COLO668 (cell line): ENCODE measurements around the gene TFEC.
A peak's percentile ranks its signal among the peaks of the same experiment; 100 is the strongest.
"Not testable (repeated sequence)": the region's sequence is repeated elsewhere in the genome, so short reads cannot be mapped to it uniquely, and the experiment has no call there.

ENCODE experiments used
- DNase-seq: peaks from one replicate; lab custom pipeline; 2025; ENCODE audit not compliant: unreplicated experiment; lab: John Stamatoyannopoulos, UW

Gene TFEC, protein sequence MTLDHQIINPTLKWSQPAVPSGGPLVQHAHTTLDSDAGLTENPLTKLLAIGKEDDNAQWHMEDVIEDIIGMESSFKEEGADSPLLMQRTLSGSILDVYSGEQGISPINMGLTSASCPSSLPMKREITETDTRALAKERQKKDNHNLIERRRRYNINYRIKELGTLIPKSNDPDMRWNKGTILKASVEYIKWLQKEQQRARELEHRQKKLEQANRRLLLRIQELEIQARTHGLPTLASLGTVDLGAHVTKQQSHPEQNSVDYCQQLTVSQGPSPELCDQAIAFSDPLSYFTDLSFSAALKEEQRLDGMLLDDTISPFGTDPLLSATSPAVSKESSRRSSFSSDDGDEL

DNA sequence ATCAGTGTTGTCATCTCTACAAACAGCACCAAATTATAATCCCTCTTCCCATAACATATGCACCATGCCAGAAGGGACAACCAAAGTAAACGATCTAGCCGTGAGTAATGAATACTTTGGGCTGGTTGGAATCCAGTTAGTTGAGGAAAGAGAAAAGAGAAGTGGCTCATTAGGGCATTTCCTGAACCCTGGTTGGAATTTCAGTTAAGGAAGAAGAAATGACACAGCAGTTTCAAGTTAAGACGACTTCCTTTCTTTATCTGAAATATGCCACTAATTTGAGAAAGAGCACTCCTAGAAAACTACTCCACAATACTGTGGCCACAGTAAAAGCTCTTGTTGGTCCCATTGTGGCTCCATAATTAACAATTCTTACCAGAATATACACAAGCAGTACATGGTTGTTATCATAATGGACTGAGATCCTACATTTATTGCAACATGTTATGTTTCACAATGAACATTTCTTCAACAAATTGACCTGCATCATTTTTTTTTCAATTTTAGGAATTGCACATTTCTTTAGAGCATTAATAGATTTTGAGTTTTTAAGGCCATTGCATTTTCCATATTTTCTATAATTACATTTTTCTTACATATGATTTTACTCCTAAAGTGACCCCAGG lies at the start of gene TFEC:
Gene TFEC, minus strand, starts transcription at position 113 of the 626 bp plus-strand sequence. CDS start 46,322 bp downstream, outside the sequence.
- DNase-seq, result no peak

DNA sequence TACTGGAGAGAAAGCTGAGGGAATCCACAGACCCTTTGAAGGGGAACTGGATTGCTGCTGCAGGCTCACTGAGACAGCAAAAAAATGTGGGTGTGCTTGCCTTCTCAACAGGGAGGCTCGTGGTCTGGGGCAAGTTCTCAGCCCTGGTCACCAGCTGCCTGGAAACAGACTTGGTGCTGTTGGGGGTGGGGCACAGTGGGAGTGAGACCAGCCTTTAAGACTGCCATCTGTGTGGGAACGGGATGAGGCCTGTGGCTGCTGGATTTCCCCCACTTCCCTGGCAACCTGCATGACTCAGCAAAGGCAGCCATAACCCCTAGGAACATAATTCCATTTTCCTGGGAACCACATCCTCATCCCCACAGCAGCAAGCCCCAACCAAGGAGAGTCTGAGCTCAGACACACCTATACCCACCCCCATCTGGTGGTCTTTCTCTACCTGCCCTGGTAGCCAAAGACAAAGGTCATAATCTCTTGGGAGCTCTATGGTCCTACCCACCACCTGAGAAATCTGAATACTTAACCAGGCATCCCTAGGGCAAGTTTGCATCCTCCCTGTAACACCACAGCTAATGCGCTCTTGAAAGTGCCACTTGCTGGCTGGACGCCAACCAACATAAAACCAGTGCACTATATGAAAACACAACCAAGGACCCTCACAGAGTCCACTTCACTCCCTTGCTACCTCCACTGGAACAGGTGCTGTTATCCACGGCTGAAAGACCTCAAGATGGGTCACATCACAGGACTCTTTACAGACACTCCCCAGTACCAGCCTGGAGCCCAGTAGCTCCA lies 45.0 kb upstream of the TFEC start:
- peak; percentile 15 for DNase-seq

DNA sequence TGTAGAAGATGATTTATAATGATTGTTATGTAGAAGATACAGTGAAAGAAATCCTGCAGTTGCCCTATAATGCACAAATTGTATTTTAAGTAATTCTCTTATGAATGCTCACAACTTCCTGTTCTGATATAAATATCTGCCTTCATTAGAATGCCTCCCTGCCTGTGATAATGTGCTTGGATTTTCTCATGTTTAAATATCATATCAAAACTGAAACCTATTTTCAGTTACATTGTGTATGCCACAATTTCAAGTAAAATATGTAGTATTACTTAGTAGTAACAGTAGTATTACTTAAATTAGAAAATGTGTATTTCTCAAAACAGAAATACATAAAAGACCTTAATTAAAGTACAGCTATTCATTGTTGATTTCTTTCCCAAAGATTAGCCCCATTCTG lies 41.1 kb upstream of the TFEC start:
- DNase-seq, result no peak

DNA sequence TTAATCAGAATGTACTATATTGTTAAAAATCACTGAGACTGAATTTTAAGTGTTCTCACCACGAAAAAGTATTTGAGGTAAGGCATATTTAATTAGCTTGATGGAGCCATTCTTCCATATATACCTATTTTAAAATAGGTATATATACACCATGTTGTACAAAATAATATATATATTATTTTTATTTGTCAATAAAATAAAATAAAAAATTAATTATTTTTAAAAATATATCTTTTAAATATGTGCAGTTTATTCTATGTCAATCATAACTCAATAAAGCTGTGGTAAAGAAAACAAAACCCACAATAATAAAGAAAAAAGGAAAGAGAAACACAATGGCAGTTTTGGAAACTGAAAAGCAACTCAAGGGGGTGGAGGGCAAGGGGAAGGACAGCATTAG lies 33.6 kb upstream of the TFEC start:
- DNase-seq, result no peak

DNA sequence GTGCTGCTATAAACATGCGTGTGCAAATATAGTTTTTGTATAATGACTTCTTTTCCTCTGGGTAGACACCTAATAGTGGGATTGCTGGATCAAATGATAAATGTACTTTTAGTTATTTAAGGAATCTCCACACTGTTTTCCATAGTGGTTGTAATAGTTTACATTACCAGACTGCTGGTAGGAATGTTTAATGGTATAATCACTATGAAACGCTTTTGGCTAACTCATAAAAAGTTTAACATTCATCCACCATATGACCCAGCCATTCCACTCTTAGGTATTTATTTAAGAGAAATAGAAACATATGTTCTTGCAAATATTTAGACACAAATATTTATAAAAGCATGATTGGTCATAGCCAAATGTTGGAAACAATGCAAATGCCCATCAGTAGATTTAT lies 32.1 kb upstream of the TFEC start:
- DNase-seq, result no peak

DNA sequence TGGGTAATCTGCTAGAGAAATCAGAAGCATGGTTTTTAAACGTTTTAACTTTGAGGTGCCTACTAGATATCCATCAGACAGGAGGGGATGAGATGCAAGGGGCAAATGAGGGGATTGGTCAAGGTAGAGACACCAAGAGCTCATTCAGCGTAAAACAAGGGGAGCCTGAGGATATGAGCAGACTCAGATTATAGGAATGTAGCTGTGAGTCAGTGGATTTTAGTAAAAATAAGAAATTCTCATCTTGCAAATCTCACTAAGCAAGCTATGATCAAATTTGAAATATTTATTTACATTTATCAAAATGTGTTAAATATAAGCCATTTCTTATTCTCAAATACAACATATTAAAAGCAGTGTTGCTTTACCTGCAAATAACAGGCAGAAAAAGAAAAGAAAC lies 21.4 kb upstream of the TFEC start:
- no peak for DNase-seq

DNA sequence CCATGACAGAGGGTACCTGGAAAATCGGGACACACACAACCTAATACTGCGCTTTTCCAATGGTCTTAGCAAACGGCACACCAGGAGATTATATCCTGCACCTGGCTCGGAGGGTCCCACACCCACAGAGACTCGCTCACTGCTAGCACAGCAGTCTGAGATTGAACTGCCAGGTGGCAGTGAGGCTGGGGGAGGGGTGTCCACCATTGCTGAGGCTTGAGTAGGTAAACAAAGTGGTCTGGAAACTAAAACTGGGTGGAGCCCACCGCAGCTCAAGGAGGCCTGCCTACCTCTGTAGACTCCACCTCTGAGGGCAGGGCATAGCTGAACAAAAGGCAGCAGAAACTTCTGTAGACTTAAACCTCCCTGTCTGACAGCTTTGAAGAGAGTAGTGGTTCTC lies 16.7 kb upstream of the TFEC start:
- not testable (repeated sequence) for DNase-seq

DNA sequence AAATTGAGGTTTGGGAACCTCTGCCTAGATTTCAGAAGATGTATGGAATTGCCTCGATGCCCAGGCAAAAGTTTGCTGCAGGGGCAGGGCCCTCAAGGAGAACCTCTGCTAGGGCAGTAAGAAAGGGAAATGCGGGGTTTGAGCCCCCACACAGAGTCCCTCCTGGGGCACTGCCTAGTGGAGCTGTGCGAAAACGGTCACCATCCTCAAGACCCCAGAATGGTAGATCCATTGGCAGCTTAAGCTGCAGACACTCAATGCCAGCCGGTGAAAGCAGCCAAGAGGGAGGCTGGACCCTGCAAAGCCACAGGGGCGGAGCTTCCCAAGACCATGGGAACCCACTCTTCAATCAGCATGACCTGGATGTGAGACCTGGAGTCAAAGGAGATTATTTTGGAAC lies 15.0 kb upstream of the TFEC start:
- DNase-seq, result no peak

DNA sequence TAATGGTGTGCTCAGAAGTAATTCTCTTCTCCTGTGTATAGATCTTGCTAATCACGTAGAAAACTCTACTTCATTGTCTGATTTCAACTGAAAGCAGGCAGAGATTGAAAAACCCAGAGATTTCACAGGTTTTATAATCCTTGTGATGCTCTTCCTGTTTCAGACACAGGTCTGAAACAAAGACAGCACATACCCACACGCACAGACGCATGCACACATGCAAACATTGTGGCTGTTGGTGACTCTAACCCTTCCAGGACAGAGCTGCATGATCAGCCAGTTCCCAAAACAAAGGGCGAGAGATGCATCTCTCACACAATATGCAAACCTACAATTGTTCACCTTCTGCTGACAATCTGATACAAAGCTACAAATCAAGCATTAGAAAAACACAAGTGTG lies 11.1 kb upstream of the TFEC start:
- DNase-seq, result no peak

DNA sequence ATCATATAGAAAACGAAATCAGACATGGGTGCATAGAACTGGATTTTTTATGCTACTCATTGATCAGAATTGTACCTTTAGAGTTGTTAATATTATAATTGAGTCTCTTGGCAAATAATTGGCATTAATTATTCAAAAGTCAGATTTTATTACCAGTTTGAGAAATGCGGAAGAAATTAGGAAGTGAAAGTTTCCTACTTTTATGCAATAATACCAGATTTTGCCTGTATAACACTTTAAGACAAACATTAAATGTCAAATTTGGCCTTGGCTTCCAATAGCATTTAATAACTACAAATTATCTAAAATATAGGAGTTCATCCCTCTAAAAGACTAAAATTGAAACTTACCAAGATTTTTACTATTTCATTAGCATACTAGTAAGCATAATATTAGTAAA lies 6.8 kb upstream of the TFEC start:
- no peak for DNase-seq

DNA sequence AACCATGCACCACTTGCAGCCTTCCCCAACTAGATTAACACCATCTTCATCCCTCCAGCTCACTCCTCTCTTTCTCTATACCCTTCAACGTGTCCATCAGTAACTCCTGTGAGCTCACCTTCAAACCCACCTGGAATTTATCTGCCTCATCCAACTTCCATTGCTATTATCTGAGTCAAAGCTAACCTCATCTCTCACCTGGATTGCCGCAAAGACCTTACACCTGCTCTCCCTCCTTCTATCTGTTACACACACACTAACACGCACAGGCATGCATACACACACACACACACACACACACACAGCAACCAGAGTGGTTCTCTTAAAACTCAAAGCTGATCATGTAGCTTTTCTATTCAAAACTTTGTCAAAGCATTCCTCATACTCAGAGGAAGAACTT lies 3.8 kb upstream of the TFEC start:
- no peak for DNase-seq

DNA sequence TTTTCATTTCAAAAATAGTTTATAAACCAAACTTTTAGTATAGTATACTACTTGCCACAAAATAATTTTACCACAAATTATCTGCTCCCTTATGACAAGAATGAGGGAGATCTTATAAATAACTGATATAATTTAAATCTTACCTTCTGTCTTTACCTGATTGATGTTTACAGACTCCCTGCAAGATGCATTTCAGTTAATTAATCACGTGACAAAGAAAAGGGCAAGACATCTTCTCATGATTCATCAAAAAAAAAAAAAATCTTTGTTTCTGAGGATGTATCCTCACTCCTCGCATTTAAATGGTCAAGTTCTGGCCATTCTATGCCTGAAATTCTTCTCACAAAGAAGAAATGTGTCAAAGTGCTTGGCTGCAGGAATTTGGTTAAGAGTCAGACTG lies 2.3 kb upstream of the TFEC start:
- no peak for DNase-seq

DNA sequence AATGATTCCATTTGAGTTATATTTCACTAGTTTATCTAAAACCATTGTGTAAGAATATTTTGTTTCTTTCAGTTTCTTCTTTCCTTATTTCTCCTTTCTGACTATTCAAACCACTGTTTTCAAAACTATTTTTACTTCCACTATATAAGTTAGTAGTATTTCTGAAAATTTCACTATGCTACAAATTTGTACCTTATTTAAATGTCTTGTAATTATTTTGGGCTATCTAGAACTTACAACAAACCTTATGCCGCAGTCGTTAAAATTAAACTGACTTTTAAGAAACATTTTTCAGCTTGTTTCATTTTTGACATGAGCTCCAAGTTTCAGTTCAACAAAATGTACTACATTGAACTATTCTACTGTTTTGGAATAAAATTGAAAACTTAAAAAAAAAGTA lies 1.8 kb downstream of the TFEC start:
- no peak for DNase-seq

DNA sequence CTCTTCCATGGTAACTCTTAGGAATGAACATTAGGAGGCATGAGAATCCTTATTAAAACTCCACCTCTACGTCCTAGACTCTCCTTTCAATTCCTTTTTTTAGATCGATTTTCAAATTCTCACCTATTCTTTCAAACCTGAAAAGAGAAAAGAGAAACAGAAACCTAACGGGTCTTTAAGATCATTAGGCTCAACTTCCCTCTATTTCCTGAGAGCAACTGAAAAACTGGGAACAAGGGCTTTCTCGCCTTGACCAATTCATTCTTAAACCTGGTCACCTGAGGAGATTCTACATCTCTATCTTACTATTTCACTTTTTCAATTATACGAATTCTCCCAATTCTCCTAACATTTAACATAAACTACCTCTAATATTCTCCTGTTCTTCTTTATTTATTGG lies 2.8 kb downstream of the TFEC start:
- DNase-seq, result no peak

DNA sequence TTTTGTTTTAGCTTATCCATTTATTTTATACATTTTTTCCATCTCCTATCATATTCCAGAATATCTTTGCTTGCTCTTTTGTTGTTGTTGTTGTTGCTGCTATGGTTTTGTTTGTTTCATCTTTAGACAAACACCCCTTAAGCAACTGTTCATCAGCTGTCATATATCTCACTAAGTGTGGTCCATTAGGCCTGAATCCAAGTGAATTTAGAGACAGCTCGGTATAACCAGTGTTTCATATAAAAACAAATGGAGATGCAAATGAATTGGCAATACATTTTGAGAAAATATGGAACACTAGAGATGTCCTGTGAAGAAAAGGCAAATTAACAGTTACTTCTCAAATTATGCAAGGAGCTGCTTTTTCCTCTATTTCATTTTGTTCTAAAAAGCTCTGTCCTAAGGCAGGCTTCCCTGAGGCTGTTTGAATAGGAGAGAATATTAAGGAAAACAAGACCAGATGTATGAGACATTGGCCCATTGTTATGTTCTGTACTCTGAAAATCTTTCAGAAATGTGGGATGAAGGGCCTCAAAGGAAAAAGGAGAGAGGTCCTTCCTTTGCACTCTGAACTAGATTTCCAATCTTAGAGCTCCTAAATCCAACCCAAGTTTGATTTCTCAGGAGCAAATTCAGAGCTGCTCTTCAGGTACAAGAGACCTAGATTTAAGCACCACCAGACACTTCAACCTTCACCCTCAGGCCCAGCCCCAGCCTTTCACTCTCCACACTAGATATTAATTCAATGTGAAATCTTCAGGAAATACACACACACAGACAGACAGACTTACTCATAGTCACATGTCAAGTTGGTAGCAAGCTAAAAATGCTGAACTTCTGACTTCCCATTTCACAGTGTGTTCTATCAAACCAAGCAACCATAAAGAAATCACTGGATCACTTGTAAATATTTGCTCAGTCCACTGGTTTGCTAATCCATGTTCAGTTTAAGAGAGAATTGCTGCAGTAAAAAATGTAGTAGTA lies 5.4 kb downstream of the TFEC start:
- no peak for DNase-seq

DNA sequence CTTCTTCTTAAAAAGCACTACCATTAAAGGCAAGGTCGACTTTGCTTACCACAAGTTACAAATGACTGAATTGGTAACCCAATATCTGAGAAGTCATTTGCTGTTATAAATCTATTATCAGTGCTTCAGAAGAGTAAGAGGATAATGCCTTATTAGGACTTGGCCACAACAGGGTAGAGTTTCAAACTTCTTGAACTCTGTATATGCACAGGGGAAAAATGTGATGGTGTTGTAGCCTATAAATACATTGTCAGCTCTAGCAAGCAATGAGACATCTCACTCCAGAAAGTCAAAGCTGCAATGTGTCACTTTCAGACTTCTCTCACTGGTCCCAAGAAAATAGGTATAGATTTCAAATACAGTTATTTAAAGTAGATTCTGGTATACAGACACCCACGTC lies 9.3 kb downstream of the TFEC start:
- DNase-seq, result no peak

DNA sequence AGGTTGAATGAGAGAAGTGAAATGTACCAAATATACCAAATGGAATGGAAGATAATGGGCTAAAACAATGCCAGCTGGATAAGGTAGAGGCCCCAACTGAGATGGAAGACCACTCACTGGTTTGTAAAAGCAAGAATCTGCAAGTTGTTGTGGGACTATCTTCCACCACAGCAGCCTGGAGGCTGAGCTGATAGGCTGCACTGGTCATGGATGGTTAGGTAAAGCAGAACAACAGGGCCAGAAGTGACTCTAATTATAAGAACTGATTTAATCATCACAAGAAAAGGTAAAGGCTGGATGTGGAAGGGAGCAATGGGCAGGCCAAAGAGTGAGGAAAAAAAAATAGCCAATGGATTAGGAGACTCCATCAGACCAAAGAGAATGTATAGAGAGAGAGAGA lies 11.8 kb downstream of the TFEC start:
- DNase-seq, result no peak

DNA sequence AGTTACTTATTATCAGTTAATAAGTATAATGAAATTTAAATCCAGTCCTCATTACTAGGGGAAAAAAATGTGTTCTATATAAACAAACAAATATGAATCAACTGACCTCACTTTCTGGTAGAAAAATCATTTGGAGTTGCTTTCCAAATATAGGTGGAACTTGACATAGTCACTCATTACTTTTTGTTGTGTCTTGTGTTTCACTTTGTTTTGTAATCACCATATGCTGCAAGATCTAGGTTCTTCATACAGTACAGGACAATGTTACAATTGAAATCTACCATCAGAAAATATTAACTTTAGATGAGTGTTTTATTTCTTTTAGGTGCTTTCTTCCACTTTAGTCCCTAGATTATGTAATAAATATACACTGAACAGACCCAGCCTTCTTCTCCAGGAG lies 16.9 kb downstream of the TFEC start:
- no peak for DNase-seq

DNA sequence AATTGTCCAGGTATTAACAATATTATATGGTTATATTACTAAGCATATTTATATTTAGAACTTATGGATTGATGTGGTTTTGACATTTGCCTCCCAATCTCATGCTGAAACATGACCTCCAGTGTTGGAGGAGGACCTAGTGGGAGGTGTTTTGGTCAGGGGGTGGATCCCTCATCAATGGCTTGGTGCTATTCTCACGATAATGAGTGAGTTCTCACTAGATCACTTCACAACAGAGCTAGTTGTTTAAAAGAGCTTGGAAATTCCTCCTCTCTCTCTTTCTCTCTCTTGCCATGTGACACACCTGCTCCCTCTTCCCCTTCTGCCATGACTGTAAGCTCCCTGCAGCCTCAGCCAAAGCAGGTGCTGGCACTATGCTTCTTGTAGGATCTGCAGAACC lies 19.0 kb downstream of the TFEC start:
- no peak for DNase-seq

DNA sequence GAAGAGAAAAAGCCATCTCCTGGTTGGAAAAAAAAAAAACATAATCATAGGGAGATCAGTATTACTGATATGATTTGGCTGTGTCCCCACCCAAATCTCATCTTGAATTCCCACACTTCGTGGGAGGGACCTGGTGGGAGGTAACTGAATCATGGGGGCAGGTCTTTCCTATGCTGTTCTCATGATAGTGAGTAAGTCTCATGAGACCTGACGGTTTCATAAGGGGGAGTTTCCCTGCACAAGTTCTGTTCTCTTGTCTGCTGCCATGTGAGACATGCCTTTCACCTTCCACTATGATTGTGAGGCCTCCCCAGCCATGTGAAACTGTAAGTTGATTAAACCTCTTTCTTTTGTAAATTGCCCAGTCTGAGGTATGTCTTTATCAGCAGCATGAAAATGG lies 25.8 kb downstream of the TFEC start:
- DNase-seq, result not testable (repeated sequence)

DNA sequence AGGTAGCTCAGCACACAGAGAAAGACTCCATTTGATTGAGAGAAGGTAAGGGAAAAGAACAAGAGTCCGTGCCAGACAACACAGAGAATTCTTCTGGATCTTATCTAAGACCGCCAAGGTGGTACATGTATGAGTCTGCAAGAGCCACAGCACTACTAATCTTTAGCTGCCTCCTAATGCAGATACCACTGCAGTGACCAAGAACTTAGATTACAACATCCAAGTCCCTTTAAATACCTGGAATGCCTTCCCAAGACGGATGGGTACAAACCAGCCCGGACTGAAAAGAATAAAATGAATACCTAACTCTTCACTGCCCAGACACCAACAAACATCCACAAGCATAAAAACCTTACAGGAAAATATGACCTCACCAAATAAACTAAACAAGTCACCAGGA lies 33.3 kb downstream of the TFEC start:
- DNase-seq, result no peak
